Nephron progenitor cell (in vitro differentiated cells): ENCODE measurements around the gene LHX4.

Experiments used
- DNase-seq: peaks from one replicate; pipeline ENCODE4 v3.0.0; 2021
- H3K27ac Mint-ChIP-seq: 2 replicates; pipeline ENCODE4 v1.8.0; 2021; ENCODE audit warnings: mild to moderate bottlenecking, moderate library complexity, mixed read lengths
- H3K27me3 Mint-ChIP-seq: 2 replicates; pipeline ENCODE4 v1.8.0; 2021; ENCODE audit warnings: mild to moderate bottlenecking, low read depth, mixed read lengths; ENCODE audit not compliant: poor library complexity
- H3K36me3 Mint-ChIP-seq: 2 replicates; pipeline ENCODE4 v1.8.0; 2021; ENCODE audit warnings: low read depth, mixed read lengths
- H3K4me1 Mint-ChIP-seq: 2 replicates; pipeline ENCODE4 v1.8.0; 2021; ENCODE audit warnings: mixed read lengths
- H3K4me3 Mint-ChIP-seq: 2 replicates; pipeline ENCODE4 v1.8.0; 2021; ENCODE audit warnings: mild to moderate bottlenecking, moderate library complexity, mixed read lengths
- H3K9me3 Mint-ChIP-seq: 2 replicates; pipeline ENCODE4 v1.8.0; 2021; ENCODE audit warnings: mild to moderate bottlenecking, moderate library complexity, mixed read lengths
- CTCF ChIP-seq: fragments of 200-600 bp; sonication (generic); IDR thresholded peaks from 2 replicates; pipeline ENCODE4 v1.5.0; 2021; ENCODE audit warnings: antibody characterized with exemption

LHX4 gene

GRCh38 chr1:180274221-180274620 is 44.2 kb downstream of the LHX4 start:
- Mint-ChIP-seq H3K9me3 (no peaks in the 10 kb centered on the region), H3K27ac (no peak overlapping the region), H3K27me3 (peaks cover 4% of the 10 kb centered on the region), H3K36me3 (peaks cover 61% of the 10 kb centered on the region), H3K4me1 (peaks cover 23% of the 10 kb centered on the region), H3K4me3 (no peak overlapping the region)
- TF ChIP-seq CTCF: no peak
- DNase-seq: no peak

DNA sequence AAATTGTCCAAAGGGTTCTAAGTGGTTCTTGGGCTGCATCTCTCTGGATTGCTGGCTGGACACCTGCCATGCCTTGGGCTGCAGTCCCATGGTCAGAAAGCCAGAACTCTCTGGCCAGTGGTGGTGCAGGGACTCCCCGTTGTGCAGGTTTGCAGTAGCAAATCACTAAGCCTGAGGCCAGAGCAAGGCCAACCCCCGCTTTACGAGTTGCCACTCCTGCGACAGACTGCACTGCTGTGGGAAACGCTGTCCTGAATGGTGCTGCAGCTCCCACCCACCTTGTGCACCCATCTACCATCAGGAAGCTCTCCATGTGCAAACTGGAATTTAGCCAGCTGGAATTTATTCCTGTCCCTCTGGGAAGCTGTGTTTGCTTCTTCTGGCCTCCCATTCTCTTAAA is 45.7 kb downstream of the LHX4 start:
- Mint-ChIP-seq H3K4me3 (no peak overlapping the region), H3K9me3 (no peaks in the 10 kb centered on the region), H3K4me1 (peaks cover 15% of the 10 kb centered on the region), H3K36me3 (peaks cover 68% of the 10 kb centered on the region), H3K27ac (no peak overlapping the region), H3K27me3 (peaks cover 4% of the 10 kb centered on the region)
- TF ChIP-seq CTCF: no peak
- no peak for DNase-seq

- Mint-ChIP-seq H3K9me3 (no peaks in the 10 kb centered on the region), H3K4me3 (no peak overlapping the region), H3K27me3 (peaks cover 4% of the 10 kb centered on the region), H3K27ac (no peak overlapping the region), H3K36me3 (peaks cover 66% of the 10 kb centered on the region), H3K4me1 (peaks cover 6% of the 10 kb centered on the region)
- DNase-seq: no peak
- no peak for TF ChIP-seq CTCF
These were observed 47.6 kb downstream of the LHX4 start for GRCh38 chr1:180277476-180278193.

DNA sequence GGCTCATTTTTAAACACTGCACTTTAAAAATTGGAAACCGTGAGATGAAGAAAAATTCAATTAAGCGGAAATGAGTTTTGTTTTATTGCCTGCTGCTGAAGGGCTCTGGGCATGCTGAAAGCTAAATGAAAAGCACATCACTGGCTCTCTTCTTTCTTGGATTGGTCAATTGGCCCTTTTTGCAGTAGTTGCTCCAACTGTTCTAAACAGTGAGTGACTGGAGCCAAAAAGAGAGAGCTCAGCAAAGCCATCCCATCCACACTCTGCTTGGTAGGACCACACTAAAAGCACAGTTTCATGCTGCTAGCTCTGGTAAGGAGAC is 48.1 kb downstream of the LHX4 start:
- TF ChIP-seq CTCF: no peak
- no peak overlapping the region for H3K4me3 Mint-ChIP-seq

GRCh38 chr1:180278596-180279395 is 48.7 kb downstream of the LHX4 start:
- H3K4me1 Mint-ChIP-seq: peaks cover 7% of the 10 kb centered on the region
- H3K27ac Mint-ChIP-seq: no peak overlapping the region
- H3K36me3 Mint-ChIP-seq: peaks cover 61% of the 10 kb centered on the region

More for the DNA sequence above, 48.1 kb downstream of the LHX4 start:
- H3K27me3 Mint-ChIP-seq: peaks cover 4% of the 10 kb centered on the region
- H3K27ac Mint-ChIP-seq: no peak overlapping the region
- peaks cover 61% of the 10 kb centered on the region for H3K36me3 Mint-ChIP-seq
- DNase-seq: no peak
- H3K9me3 Mint-ChIP-seq: no peaks in the 10 kb centered on the region
- peaks cover 7% of the 10 kb centered on the region for H3K4me1 Mint-ChIP-seq

More at GRCh38 chr1:180278596-180279395, 48.7 kb downstream of the LHX4 start:
- no peak for DNase-seq
- H3K27me3 Mint-ChIP-seq: peaks cover 6% of the 10 kb centered on the region
- TF ChIP-seq CTCF: no peak
- no peak overlapping the region for H3K4me3 Mint-ChIP-seq
- no peaks in the 10 kb centered on the region for H3K9me3 Mint-ChIP-seq
